Activated effector memory CD4-positive, alpha-beta T cell treated with anti-CD3 and anti-CD28 coated beads, Interleukin-2, amount 50 U/mL, for 16 hours (primary cell): ENCODE results near the gene FXYD4.
"Not testable (repeated sequence)": the region's sequence is repeated elsewhere in the genome, so short reads cannot be mapped to it uniquely, and the experiment has no call there.

Experiments
- DNase-seq: peaks from one replicate; pipeline ENCODE4 v3.0.0-alpha.2; 2020

The FXYD4 gene, protein sequence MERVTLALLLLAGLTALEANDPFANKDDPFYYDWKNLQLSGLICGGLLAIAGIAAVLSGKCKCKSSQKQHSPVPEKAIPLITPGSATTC

DNA sequence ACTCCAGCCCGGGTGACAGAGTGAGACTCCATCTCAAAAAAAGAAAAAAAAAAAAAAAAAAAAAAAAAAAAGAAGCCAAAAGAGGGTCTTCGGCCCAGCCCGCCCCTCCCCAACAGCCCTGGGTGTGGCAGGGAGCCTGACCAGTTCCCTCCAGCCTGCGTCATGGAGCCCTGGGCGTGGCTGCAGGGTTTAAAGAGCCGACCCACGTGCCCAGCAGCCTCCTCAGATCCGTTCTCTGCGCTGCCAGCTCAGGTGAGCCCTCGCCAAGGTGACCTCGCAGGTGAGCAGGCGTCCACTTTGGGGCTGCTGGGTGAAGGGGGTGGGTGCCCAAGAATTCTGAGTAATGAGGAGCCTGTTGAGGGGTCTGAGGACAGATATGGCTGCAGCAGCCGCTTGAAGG, at the start of gene FXYD4:
FXYD4 (plus strand) TSS at position 219 of the 400 bp plus-strand sequence. CDS start 2,111 bp downstream, outside the sequence.
- DNase-seq, result no peak

DNA sequence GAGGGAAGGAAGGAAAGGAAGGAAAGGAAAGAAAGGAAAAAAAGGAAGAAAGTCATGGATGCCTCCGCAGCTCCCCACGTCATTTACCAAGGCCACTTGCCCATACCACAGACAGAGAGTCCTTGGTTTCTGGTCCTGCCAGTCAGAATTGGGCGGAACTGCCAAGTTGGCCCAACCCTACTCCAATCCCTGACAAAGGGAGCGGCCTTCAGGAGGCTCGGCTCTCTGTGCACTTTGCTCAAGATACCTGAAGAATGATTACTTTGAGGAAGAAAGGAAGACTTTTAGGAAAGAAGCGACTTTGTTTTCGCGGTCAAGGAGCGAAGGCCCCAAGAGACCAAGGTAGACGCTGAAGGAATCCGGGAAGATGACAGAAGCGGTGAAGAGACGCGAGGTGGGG, 49.1 kb upstream of the FXYD4 start:
- DNase-seq, result no peak

DNA sequence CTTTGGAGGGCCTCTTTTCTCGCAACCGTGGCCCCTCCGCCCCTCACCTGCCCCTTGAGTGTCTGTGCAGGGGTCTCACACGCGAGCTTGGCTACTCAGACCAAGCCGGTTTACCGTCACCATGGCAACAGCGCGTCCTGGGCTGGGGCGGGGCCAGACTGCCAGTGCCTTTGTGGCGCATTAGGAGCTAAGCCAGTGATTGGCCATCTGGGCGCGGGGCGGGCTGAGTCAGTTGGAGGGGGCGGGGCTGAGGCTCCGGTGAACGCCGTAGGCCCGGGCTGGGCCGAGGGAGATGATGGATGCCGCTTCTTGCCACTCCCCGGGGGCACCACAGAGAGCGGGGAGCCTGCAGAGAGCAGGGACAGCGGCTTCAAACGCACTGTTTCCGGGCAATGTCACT, 48.7 kb upstream of the FXYD4 start:
- peak; percentile 94 for DNase-seq

DNA sequence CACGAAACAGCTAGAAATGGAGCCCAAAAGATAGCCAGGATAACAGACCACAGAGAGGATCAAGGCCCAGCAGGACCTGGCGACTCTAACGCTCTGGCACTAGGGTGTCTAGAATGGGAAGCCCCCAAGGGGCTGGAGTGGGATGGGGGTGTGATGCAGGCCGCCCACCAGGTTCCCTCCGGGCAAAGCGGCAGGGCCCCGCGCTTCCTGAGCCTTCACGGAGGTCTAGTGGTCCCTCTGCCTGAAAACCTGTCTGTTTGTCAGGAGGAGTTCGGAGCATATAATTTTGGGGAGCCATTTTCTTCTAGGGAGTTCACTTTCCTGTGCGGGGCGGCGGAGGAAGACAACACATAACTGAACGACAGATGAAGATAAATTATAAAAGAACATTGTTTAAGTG, 48.2 kb upstream of the FXYD4 start:
- no peak for DNase-seq

DNA sequence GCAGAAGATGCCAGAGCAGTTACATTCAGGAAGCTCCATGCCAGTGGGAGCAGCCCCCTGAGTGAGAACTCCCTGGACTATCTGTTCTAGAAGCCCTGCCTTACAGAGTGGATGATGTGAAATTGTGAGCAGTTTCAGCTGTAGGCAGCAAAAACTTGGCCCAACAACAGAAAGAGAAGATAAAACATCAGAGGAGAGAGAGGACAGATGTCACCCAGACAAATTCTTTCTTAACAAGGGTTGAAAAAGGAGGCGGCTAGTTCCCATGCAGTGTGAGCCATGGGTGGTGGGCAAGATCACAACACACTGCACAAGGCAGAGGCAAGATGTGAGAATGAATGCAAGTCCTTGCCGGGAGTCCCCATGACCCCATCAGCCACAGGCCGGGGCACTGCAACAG, 46.6 kb upstream of the FXYD4 start:
- no peak for DNase-seq

DNA sequence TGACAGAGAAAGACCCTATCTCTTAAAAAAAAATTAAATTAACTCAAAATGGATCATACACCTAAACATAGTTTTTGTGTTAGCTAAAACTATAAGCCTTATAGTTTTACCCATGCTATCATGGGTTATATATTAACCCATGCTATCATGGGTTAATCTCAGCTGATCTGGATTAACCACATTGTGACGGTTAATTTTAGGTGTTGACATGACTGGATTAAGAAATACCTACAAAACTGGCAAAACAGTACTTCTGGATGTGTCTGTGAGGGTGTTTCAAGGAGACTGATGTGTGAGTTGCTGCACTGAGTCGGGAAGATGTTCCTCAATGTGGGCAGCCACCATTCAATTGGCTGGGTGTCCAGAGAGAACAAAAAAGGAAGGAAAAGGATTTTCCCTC, 44.3 kb upstream of the FXYD4 start:
- no peak for DNase-seq

DNA sequence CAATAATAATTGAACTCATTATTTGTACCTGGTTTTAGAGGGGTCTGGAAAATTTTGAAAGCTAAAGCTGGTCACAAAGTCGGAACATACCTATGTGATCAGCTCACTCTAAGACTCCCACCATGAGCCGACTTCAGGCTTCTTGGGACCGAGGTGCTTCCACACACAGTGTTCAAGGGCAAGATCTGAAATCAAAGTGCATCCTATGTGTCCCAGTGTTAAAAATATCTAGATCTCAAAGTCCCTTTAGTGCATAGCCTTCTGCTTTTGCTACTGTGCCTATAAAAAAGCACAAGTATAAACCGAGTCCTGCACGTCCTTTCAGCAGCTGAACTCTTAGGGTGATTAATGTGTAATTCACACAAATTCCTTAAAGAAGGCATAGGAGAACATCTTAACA, 43.5 kb upstream of the FXYD4 start:
- DNase-seq, result no peak

DNA sequence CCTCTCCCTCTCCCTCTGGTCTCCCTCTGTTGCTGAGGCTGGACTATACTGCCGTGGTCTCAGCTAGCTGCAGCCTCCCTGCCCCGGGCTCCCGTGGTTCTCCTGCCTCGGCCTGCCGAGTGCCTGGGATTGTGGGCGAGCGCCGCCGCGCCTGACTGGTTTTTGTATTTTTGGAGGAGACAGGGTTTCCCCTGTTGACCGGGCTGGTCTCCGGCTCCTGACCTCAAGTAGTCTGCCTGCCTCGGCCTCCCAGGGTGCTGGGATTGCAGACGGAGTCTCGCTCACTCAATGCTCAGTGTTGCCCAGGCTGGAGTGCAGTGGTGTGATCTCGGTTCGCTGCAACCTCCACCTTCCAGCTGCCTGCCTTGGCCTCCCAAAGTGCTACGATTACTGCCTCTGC, 42.6 kb upstream of the FXYD4 start:
- not testable (repeated sequence) for DNase-seq

DNA sequence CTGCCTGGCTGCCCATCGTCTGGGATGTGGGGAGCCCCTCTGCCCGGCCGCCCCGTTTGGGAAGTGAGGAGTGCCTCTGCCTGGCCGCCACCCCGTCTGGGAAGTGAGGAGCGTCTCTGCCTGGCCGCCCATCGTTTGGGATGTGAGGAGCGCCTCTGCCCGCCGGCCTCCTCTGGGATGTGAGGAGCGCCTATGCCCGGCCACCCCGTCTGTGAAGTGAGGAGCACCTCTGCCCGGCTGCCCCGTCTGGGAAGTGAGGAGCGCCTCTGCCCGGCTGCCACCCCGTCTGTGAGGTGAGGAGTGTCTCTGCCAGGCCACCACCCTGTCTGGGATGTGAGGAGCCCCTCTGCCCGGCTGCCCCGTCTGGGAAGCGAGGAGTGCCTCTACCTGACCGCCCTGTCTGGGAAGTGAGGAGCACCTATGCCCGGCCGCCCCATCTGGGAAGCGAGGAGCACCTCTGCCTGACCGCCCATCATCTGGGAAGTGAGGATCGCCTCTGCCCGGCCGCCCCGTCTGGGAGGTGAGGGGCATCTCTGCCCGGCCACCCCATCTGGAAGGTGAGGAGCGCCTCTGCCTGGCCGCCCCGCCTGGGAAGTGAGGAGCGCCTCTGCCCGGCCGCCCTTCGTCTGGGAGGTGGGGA, 42.1 kb upstream of the FXYD4 start:
- not testable (repeated sequence) for DNase-seq

DNA sequence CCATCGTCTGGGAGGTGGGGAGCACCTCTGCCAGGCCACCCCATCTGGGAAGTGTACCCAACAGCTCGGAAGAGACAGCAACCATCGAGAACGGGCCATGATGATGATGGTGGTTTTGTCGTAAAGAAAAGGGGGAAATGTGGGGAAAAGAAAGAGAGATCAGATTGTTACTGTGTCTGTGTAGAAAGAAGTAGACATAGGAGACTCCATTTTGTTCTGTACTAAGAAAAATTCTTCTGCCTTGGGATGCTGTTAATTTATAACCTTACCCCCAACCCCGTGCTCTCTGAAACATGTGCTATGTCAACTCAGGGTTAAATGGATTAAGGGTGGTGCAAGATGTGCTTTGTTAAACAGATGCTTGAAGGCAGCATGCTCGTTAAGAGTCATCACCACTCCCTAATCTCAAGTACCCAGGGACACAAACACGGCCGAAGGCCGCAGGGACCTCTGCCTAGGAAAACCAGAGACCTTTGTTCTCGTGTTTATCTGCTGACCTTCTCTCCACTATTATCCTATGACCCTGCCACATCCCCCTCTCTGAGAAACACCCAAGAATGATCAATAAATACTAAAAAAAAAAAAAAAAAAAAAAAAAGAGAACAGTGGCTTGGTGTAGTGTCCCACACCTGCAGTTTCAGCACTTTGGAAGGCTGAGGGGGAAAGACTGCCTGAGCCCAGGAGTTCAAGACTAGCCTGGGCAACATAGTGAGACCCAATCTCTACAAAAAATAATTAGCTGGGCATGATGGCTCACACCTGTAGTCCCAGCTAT, 41.2 kb upstream of the FXYD4 start:
- DNase-seq, result not testable (repeated sequence)

DNA sequence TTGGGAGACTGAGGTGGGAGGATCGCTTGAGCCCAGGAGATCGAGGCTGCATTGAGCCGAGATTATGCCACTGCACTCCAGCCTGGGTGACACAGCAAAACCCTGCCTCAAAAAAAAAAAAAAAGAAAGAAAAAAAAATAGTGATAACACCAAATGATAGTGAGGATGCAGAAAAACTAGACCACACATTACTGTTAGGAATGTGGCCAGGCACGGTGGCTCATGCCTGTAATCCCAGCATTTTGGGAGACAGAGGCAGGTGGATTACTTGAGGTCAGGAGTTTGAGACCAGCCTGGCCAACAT, 40.7 kb upstream of the FXYD4 start:
- not testable (repeated sequence) for DNase-seq

DNA sequence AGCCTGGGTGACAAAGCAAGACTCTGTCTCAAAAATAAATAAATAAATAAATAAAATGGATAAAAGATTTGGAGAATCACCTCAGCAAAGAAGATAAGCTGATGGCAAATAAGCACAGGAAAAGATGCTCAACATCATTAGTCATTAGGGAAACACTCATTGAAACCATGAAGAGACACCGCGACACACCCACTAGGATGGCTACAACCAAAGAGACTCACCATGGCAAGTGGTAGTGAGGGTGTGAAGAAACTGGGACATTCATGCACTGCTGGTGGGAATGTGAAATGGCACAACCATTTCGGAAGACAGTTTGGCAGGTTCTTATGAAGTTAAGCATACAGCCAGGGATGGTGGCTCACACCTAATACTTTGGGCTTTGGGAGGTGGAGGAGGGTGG, 37.8 kb upstream of the FXYD4 start:
- DNase-seq, result no peak

DNA sequence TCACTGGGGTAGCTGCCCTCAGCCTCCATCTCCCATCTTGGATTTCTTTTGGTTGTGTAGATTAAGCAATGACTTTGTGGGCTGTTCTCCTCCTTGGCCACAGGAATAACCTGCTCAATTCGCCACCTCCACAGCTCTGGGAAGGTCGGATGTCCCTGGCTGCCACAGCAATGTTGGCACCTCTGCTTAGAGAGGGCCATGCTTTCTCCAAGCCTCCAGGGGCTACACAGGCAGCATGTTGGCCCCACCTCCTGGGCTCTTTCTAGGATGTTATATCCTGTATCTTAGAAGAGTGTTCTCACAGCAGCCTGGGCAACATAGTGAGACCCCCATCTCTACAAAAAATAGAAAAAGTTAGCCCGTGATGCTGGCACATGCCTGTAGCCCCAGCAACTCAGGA, 35.4 kb upstream of the FXYD4 start:
- no peak for DNase-seq

DNA sequence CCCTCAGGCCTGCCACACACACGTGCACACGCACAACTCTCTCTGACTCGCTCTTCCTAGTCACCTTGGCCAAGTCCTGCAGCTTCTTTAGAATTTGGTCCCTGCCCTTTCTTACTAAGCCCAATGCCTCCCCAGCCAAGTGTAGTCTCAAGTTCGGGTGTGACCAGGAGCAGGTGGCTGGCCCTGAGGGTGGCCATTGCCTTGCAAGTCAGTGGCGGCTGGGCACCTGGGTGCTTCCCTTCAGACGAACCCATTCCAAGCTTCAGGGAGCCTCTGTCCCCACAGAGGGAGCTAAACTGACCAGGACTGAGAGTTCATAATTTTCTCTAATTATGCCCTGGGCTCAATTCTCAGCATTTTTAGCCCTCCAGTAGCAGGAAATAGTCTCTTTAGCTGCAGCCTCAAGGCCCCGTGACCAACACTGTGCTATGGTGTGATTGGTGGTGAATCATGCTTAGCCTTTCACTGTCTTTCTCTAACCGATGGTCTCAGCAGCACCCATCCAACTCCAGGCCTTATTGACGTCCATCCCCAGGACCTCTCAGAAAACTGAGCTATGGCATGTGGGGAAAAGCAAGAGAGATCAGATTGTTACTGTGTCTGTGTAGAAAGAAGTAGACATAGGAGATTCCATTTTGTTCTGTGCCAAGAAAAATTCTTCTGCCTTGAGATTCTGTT, 34.7 kb upstream of the FXYD4 start:
- DNase-seq, result no peak

DNA sequence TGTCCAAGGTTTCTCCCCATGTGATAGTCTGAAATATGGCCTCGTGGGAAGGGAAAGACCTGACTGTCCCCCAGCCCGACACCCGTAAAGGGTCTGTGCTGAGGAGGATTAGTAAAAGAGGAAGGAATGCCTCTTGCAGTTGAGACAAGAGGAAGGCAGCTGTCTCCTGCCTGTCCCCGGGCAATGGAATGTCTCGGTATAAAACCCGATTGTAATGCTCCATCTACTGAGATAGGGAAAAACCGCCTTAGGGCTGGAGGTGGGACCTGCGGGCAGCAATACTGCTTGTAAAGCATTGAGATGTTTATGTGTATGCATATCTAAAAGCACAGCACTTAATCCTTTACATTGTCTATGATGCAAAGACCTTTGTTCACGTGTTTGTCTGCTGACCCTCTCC, 33.9 kb upstream of the FXYD4 start:
- not testable (repeated sequence) for DNase-seq

DNA sequence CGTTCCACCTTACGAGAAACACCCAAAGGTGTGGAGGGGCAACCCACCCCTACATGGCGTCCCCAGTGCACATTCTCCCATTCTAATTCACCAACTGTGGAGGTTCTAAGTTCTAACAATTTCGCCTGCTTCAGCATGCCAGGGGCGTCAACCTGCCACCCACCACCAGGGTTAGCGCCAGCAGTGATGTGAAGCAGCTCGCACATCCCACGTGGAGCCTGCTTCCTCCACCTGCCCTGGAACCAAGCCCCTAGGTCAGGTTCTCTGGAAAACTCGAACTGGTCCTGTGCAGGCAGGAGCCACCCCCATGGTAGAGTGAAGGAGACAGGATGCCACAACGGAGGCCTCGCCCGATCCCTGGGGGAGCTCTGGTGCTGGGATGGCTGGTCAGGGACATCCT, 33.3 kb upstream of the FXYD4 start:
- DNase-seq, result no peak

DNA sequence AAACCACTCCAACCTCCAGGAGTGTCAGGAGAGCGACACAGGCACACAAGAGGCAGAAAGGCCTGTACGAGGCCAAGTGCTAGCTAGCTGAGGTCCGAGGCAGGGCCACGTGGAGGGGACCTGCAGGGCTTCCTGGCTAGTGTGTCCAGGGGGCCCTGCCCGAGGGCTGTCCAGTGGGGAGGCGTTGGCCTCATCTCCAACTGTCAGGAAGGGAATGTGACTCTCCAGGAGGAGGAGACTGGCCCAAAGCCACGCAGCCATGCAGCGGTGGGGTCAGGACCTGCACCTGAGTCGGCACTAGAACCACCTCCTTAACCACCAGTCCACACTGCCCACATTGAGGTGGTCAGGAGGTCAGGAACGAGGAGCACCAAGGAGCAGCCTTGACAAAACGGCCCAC, 32.3 kb upstream of the FXYD4 start:
- no peak for DNase-seq

DNA sequence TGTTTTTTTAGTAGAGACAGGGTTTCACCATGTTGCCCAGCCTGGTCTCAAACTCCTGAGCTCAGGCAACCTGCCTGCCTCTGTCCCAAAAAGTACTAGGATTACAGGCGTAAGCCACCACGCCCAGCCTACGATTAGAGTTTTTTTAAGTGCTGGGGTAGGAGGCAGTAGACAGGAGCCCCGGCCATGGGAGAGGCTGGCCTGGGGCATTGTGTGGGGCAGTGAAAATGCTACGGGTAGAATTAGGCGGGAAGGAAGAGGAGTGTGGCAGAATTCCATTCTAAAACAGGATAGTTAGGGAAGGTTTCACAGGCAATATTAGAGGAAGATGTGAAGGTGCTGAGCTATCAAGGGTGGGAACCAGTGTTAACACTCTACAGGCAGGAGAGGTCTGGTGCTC, 31.3 kb upstream of the FXYD4 start:
- no peak for DNase-seq

DNA sequence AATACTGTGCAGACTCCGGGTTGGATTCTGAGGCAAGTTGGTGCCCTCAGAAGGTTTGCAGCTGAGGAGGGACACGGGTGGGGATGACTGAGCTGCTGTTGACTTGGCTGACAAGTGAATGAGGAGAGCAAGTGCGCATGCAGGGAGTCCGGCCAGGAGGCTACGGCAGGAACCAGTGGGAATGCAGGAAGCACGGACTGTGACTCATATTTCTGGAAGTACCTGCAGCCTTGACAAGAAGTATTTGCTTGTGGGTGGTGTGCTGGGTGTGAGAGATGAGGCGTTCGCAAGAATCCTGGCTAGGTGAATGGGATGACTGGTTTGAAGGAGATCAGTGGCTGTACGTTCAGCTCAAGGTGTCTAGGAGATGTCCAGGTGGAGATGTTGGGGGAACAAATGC, 30.8 kb upstream of the FXYD4 start:
- DNase-seq, result no peak

DNA sequence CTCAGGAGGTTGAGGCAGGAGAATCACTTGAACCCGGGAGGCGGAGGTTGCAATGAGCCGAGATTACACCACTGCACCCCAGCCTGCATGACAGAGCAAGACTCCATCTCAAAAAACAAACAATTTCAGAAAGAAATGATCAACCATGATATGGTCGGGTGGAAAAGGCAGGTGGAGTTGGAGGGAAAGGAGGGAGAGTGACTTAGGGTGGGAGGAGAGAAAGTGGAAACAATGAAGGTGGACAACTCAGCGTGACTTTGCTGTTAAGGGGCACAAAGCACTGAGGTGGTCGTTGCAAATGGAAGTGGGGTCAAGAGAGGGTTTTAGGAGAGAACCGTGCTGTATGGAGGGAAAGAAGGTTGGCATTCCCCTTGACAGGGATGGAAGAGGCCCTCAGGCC, 30.0 kb upstream of the FXYD4 start:
- DNase-seq, result no peak

DNA sequence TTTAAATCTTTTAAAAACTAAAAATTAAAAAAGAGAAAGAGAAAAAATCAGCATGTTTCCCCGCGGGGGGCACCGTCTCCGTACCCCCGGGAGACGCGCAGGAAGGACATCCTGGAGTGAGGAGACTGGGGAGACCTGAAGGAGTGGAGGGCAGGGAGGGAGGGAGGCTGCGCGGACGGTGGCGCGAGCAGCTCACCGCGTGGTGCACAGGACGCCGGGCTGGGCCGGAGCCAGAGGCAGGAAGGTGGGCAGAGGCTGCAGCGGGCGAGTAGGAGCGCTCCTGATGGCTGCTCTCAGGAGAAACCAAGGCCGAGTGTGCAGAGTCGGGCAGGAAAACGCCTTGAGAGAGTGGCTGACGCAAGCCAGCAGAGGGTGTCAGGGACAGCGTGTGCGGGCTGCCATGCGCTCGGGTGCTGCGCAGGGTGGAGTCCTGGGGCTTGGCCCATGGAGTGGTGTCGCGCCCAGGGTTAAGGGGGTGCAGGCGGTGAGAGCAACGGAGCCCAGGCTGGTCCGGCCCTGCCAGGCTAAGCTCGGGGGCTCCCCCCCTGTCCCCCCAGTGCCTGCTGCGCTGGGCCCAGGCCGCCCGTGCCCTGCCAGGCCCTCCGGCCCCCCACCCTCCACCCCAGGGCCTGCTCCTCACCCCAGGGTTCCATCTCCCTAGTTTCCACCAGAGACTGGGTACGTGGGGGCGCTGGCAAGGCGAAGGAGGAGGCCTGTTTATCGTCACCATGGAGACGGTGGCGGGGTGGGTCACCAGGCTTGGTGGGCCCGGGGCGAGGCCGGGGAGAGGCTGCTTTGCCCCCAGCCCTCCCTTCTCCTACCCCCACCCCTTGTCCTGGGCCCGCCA, 28.9 kb upstream of the FXYD4 start:
- no peak for DNase-seq

DNA sequence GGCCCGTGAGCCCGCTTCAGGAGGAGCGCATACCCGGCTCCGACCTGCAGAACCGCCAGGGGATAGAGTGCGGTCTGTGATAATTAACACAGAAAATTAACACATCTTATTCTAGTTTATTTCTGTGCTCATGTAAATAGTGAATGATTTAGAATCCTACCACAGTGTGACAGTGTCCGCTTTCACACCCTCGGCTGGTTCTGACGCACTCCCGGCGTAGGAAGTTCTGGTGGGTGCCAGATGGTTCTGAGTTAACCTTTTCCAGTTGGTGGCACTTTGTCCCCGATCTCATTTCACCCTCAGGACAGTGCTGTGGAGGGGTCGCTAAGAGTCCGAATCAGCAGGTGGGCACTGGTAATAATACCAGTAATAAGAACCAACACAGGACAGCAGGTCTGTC, 28.3 kb upstream of the FXYD4 start:
- no peak for DNase-seq

DNA sequence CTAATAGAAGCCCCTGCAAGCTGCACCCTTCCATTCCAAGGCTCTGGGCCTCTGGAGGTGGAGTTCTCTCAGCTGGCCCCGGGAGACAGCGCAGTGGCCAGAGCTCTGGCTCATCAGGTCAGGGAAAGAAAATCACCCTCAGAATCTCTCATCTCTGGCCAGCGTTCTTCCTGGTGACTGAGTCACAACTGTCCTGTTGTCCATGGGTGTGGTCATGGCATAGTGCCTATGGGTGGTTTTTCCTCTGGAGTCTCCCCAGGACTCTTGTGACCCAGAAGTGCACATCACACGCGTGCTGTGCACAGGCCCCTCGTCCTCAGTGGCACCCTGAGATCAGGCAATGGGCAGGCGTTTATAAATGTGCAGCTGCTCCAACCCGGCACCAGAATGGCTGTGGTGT, 27.4 kb upstream of the FXYD4 start:
- DNase-seq, result no peak
